A673 (cell line): ENCODE measurements around the gene PPP1R8.

ENCODE experiments used
- CTCF ChIP-seq: fragments of 300-800, 200-600 bp; sonication (generic); conservative IDR thresholded peaks from 2 replicates; pipeline ENCODE4 v1.5.1; 2017; ENCODE audit warnings: low read depth, mild to moderate bottlenecking, antibody characterized with exemption, low read length, moderate library complexity, mixed read lengths
- EZH2 ChIP-seq: fragments of 200-600 bp; sonication (generic); IDR thresholded peaks from 2 replicates; pipeline ENCODE4 v1.6.1; 2017; ENCODE audit warnings: borderline replicate concordance, low read depth, mild to moderate bottlenecking, mixed read lengths, antibody characterized with exemption, low read length; ENCODE audit not compliant: poor library complexity, severe bottlenecking

GRCh38 chr1:27858949-27859576 is 28.5 kb downstream of the PPP1R8 start:
- TF ChIP-seq CTCF (no peak), EZH2 (no peak)
